GM18511 (cell line): ENCODE measurements around the gene EFCAB5.
"Not testable (repeated sequence)": the region's sequence is repeated elsewhere in the genome, so short reads cannot be mapped to it uniquely, and the experiment has no call there.

Source experiments
- ATAC-seq: cut with Tn5 transposase; IDR thresholded peaks from one replicate; pipeline ENCODE4 v1.9.1; 2021; ENCODE audit warnings: mild to moderate bottlenecking, moderate library complexity; ENCODE audit not compliant: unreplicated experiment

Gene EFCAB5

GRCh38 chr17:29941334-29941733 is at the start of gene EFCAB5:
Gene EFCAB5, plus strand, starts transcription at chr17:29941634. Its CDS starts 163 bp downstream, at chr17:29941797.
- no peak for ATAC-seq

GRCh38 chr17:29892201-29892600 is 49.2 kb upstream of the EFCAB5 start:
- ATAC-seq: no peak

GRCh38 chr17:29897136-29897535 is 44.3 kb upstream of the EFCAB5 start:
- not testable (repeated sequence) for ATAC-seq

- no peak for ATAC-seq
These were observed 38.0 kb upstream of the EFCAB5 start for GRCh38 chr17:29903471-29903870.

- ATAC-seq: no peak
These were observed 36.2 kb upstream of the EFCAB5 start for GRCh38 chr17:29905086-29905878.

GRCh38 chr17:29905879-29906167 is 35.6 kb upstream of the EFCAB5 start:
- ATAC-seq: no peak

GRCh38 chr17:29906969-29907368 is 34.5 kb upstream of the EFCAB5 start:
- ATAC-seq: no peak

- no peak for ATAC-seq
These were observed 32.0 kb upstream of the EFCAB5 start for GRCh38 chr17:29909236-29910003.

- ATAC-seq: no peak
These were observed 29.7 kb upstream of the EFCAB5 start for GRCh38 chr17:29911641-29912177.

- ATAC-seq: no peak
These were observed 26.5 kb upstream of the EFCAB5 start for GRCh38 chr17:29914819-29915537.

GRCh38 chr17:29918016-29918415 is 23.4 kb upstream of the EFCAB5 start:
- no peak for ATAC-seq

- no peak for ATAC-seq
These were observed 22.2 kb upstream of the EFCAB5 start for GRCh38 chr17:29918922-29919856.

- ATAC-seq: no peak
These were observed 16.6 kb upstream of the EFCAB5 start for GRCh38 chr17:29924786-29925185.

- ATAC-seq: no peak
These were observed 13.9 kb upstream of the EFCAB5 start for GRCh38 chr17:29927546-29927945.

GRCh38 chr17:29929006-29929532 is 12.4 kb upstream of the EFCAB5 start:
- no peak for ATAC-seq

GRCh38 chr17:29929533-29930408 is 11.7 kb upstream of the EFCAB5 start, which contains the start of gene SSH2:
Gene SSH2, minus strand, starts transcription at chr17:29930228. Its CDS starts 228 bp downstream, at chr17:29930000.
- peak; percentile 63 for ATAC-seq

- ATAC-seq: no peak
These were observed 10.9 kb upstream of the EFCAB5 start for GRCh38 chr17:29930409-29931010.

GRCh38 chr17:29931231-29931932 is 10.1 kb upstream of the EFCAB5 start:
- peak; percentile 71 for ATAC-seq
